Measurements from ENCODE around the gene MGRN1.
"Not testable (repeated sequence)": the region's sequence is repeated elsewhere in the genome, so short reads cannot be mapped to it uniquely, and the experiment has no call there.

Gene MGRN1

GRCh38 chr16:4625560-4626159, 1.0 kb downstream of the MGRN1 start:
- DNase-seq = no peak

DNA sequence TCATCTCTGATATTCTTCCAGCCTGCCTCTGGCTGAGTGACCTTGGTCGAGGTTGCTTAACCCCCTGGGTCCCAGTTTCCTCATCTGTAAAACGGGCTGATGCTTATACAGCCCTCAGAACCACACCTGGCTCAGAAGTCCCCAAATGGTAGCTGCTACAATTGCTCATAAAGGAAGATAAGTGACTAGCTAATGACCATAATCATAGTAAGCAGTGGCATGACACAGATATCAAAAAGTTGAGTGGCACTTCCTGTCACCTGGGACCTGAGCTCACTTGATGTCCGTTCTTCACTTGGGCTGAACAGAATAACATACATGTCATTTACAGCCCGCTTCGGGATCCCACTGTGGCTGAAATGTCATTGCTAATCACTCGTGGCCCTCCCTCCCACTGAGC, 1.8 kb downstream of the MGRN1 start:
- no peak for DNase-seq

DNA sequence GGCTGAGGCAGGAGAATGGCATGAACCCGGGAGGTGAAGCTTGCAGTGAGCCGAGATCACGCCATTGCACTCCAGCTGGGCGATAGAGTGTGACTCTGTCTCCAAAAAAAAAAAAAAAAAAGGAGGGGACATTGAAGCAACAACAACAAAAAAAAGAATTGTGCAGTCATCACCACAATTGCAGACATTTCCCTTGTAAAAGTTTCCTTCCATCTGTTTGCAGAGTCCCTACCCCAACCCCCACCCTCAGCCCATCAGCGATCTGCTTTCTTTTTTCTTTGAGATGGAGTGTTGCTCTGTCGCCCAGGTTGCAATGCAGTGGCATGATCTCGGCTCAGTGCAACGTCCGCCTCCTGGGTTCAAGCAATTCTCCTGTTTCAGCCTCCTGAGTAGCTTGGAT, 3.7 kb downstream of the MGRN1 start:
- DNase-seq = no peak

DNA sequence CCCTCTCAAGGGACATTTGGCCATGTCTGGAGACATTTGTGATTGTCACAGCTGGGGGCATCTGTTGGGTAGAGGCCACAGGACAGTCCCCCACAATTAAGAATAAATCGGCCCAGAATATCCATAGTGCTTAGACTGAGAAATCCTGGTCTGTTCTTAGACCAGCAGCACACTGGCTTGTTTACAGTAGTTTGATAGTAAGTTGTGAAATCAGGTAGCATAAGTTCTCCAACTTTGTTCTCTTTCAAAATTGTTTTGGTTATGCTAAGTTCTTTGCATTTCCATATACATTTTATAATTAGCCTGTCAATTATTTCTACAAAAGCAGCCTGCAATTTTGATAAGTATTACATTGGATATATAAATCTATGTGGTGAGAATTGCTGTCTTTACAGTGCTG, 6.8 kb downstream of the MGRN1 start:
- no peak for DNase-seq

- DNase-seq = no peak
These were observed 9.4 kb downstream of the MGRN1 start for GRCh38 chr16:4633910-4634635.

- no peak for DNase-seq
These were observed 10.1 kb downstream of the MGRN1 start for GRCh38 chr16:4634768-4635167.

DNA sequence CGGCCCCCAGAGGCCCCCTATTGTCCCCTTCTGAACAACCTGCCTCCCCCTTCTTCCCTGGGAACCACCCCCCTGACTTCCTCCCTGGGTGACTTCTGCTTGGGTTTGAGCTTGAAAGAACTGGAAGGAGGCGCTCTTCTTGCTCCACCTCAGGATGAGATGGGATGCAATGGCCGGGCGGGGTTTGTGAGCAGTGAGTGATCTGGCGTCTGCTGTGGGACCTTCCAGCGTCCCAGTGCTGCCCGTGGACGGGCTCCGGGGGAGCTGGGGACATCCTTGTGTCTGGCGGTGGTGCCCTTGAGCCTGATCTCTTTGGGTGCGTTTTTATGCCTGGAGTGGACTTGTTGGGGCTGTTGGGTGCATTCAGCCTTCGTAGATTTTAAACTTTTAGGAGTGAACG, 11.6 kb downstream of the MGRN1 start:
- DNase-seq = no peak

- no peak for DNase-seq
These were observed 13.0 kb downstream of the MGRN1 start for GRCh38 chr16:4637501-4638166.

DNA sequence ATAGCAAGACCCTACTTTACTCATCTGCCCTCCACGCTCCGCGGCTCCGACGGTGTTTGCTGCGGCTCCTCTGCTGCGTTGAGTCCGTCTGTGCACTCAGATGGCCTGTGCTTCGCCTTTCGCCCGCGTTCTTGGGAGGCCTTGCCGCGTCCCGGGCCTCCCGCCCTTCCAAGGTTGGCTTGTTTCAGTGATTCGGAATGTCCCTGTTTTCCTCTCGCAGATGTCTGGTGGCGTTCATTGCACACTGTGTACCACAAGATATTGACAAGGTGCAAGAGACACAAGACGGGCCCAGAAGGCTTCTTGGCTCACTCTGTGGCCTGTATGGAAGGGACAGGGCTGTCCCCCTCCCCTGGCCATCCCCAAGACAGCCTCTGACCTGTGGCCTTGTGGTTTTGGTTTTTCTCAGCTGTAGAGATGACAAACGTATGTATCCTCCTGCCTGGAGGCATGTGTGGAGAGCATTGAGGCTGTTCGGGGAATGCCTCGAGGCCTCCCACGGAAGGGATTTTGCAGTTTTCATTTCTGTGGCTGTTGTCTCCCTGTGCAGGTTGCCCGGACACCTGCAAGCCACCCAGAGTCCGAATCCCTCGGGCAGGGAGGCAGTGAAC, 15.4 kb downstream of the MGRN1 start:
- no peak for DNase-seq

DNA sequence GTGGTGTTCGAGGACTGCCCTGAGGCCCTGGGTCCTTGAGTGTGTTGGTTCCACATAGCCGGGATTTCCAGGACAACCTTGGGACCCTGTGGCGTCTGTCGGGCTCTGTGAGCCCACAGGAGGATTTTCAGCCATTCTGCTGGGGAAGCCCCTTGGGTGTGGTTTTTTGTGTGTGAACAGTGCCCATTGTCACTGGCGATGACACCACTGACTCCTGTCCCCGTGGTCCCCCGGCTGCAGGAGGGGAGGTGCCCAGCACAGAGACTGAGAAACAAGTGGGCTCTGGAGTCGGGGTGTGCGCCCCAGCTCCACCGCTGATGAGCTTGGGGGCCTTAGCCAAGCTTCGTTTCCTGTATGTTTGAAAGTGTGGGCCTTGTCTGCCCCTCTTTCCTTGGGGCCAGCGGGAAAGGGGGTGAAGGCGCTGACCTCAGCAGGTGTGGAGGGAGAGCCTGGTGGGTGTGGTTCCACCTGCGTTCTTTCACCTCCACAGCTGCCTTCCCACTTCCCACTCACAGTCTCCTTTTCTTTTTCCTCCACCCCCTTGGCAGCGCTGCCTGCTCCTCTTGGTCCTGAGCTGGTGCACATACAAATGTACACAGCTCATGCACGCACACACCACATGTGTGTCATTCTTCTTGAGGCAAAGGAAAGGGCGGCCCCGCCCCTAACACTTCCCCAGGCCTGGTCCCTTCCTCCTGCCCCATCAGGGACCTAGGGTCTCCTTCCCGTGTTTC, 16.1 kb downstream of the MGRN1 start:
- no peak for DNase-seq

DNA sequence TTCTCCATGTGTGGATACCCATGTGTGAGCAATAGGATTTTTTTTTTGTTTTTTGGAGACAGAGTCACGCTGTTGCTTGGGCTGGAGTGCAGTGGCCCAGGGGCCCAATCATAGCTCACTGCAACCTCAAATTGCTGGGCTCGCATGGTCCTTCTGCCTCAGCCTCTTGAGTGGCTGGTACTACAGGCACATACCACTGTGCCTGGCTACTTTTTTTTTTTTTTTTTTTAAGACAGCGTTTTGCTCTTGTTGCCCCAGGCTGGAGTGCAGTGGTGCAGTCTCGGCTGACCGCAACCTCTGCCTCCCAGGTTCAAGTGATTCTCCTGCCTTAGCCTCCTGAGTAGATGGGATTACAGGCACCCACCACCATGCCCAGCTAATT, 16.7 kb downstream of the MGRN1 start:
- DNase-seq = no peak

- DNase-seq = no peak
These were observed 17.3 kb downstream of the MGRN1 start for GRCh38 chr16:4641895-4642294.

- no peak for DNase-seq
These were observed 22.4 kb downstream of the MGRN1 start for GRCh38 chr16:4646773-4647643.

GRCh38 chr16:4647644-4647980, 23.0 kb downstream of the MGRN1 start:
- no peak for DNase-seq

DNA sequence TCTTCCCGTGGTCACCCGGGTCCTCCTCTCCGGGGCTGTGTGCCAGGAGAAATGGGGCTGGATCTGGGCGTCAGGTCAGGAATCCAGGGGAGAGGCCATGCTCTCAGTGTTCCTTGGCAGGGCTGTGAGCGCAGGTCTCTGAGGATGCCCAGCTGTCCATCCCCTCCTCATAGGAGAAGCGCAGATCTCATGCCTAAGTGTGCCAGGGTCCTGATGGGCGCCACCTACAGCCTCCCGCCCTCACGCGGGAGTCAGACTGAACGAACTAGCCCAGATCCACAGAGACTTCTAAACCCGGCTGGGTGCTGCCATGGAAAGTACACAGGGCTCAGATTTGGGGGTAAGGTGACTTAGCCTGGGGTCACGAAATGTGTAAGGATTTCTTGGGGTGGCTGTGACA, 24.3 kb downstream of the MGRN1 start:
- no peak for DNase-seq

DNA sequence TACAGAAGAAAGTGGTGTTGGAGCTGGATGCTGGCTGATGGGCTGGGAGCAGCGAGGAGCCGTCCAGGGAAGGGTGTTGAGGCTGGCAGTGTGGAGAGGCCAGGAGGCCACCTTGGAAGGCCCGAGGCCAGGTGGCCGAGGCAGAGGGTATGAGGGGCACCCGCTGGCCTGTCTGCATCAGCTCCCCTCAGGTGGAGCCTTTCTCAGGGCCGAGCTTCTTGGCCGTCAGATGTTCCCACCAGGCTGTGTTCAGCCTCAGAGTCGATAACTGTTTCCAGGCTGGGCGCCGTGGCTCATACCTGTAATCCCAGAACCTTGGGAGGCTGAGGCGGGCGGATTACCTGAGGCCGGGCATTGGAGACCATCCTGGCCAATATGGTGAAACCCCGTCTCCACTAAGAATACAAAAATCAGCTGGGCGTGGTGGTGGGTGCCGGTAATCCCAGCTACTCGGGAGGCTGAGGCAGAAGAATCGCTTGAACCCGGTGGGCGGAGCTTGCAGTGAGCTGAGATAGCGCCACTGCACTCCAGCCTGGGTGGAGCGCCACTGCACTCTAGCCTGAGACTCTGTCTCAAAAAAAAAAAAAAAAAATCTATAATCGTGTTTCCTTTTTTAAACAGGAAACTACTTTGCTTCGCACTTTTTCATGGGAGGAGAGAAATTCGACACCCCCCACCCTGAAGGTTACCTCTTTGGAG, 25.3 kb downstream of the MGRN1 start:
- no peak for DNase-seq

DNA sequence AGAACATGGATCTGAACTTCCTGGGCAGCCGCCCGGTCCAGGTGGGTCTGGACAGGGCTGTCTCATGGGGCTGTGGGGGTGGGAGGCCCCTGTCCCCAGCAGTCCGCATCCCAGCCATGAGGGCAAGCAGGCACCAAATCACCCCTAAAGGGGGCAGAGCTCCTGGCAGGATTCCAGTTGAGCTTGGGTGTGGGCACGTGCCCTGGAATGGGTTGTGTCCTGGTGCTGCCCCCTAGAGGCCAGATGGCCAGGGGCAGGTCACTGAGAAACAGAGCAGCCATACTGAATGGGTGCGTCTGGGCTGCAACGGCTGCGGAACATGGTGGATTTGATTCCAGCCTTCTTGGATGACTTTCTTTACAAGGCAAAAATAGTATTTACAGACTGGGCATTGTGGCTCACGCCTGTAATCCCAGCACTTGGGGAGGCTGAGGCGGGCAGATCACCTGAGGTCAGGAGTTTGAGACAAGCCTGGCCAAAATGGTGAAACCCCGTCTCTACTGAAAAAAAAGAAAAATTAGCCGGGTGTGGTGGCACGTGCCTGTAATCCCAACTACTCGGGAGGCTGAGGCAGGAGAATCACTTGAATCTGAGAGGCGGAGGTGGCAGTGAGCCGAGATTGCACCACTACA, 25.9 kb downstream of the MGRN1 start:
- DNase-seq = not testable (repeated sequence)

DNA sequence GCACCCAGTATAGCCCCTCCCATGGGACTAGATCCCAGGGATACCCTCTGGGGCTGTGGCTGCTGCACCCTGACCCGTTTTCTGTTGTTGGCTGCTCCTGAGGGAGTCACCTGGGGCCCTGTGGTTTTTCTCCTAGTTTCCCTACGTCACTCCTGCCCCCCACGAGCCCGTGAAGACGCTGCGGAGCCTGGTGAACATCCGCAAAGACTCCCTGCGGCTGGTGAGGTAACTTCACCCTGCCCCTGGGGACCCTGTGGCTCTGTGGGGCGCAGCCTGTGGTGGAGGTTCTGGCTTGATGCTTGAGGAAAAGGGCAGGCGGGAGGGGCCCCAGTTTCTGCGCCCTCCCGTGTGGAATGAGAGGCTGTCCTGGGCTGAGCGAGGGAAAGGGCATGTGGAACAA, 27.2 kb downstream of the MGRN1 start:
- DNase-seq = no peak

DNA sequence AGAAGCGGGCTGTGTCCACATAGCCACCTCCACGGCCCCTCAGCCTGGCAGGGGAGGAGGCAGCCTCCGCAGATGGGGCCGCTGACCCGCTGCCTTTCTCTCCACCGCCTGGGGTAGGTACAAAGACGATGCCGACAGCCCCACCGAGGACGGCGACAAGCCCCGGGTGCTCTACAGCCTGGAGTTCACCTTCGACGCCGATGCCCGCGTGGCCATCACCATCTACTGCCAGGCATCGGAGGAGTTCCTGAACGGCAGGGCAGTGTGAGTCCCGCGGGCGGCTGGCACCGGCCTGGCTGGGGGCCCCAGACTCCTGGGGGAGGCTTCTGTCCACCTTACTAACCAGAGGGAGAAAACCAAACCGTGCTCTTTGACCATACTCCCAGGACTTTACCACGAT, 27.9 kb downstream of the MGRN1 start:
- no peak for DNase-seq

- no peak for DNase-seq
These were observed 29.7 kb downstream of the MGRN1 start for GRCh38 chr16:4654011-4654963.
